Esophagus muscularis mucosa (tissue), 4 donors: ENCODE measurements around the gene NANOS3. TPM values are rescaled to one million over a fixed set of nuclear protein-coding genes. Genes with fewer than 3 reads are reported as not detected.

ENCODE experiments used
- DNase-seq: peaks from one replicate; pipeline ENCODE4 v3.0.0-alpha.2; 2017; ENCODE audit errors: extremely low spot score
- H3K27ac ChIP-seq, 4 donors: fragments of 200-600 bp; sonication (generic); replicated peaks in 1 of 4; 1 replicate in 3 of 4; 2 replicates in 1 of 4; pipeline ENCODE4 v1.5.1; 2016 to 2019; ENCODE audit warnings: mild to moderate bottlenecking in 1 of 4
- H3K27me3 ChIP-seq, 4 donors: fragments of 200-600 bp; sonication (generic); one replicate each; pipeline versions ENCODE4 v1.5.1 to v1.6.0; 2016 to 2019
- H3K36me3 ChIP-seq, 4 donors: fragments of 200-600 bp; sonication (generic); one replicate each; pipeline ENCODE4 v1.5.1; 2016 to 2019
- H3K4me1 ChIP-seq, 4 donors: fragments of 200-600 bp; sonication (generic); one replicate each; pipeline ENCODE4 v1.5.1; 2016 to 2019
- H3K4me3 ChIP-seq, 4 donors: fragments of 200-600 bp; sonication (generic); 1 replicate in 2 of 4; 2 replicates in 2 of 4; pipeline ENCODE4 v1.5.1; 2016 to 2019; ENCODE audit warnings: mild to moderate bottlenecking in 4 of 4, moderate library complexity in 1 of 4
- H3K9me3 ChIP-seq, 4 donors: fragments of 200-600 bp; sonication (generic); 1 replicate in 3 of 4; 2 replicates in 1 of 4; pipeline ENCODE4 v1.5.1; 2016 to 2019
- CTCF ChIP-seq, 3 experiments: fragments of 200-600 bp in 2 of 3; fragments of 450-650 bp in 1 of 3; sonication (generic) in 2 of 3; IDR thresholded peaks; one replicate each; pipeline ENCODE4 v1.5.1; 2017 to 2019; ENCODE audit warnings: antibody characterized with exemption in 3 of 3, mild to moderate bottlenecking in 2 of 3, moderate library complexity in 1 of 3
- EP300 ChIP-seq: sonication (generic); formaldehyde crosslinking; IDR thresholded peaks from one replicate; pipeline ENCODE4 v1.6.1; 2017; ENCODE audit warnings: antibody characterized with exemption
- POLR2A ChIP-seq: fragments of 450-650 bp; IDR thresholded peaks from one replicate; pipeline ENCODE4 v1.6.1; 2017; ENCODE audit warnings: antibody characterized with exemption, moderate library complexity, mild to moderate bottlenecking, low read depth
- POLR2AphosphoS5 ChIP-seq, 2 donors: sonication (generic); formaldehyde crosslinking; IDR thresholded peaks; one replicate each; pipeline ENCODE4 v1.6.1; 2017; ENCODE audit warnings: antibody characterized with exemption in 2 of 2
- WGBS: methylation state at CpG from one replicate; pipeline ENCODE4 v1.1.5; 2018; 5-methylcytosine and 5-hydroxymethylcytosine counted together
- intact Hi-C: fragments of 100-400 bp; cut with DNase I; formaldehyde crosslinking; loops from one replicate; pipeline ENCODE4 v1.15.1; 2023
- small RNA-seq, 3 donors: library from RNA; depleted of rRNA; stranded (forward); fragments of <200 nt; gene quantifications; one replicate each; pipeline ENCODE3, GENCODE V24; 2016
- total RNA-seq, 4 donors: library from RNA; depleted of rRNA; stranded (reverse); fragments of >200 nt; gene quantifications; one replicate each; pipeline versions ENCODE4 v1.1.0 to v1.2.1, GENCODE V29; 2016

NANOS3 gene
- total RNA-seq, 4 donors from 2014 or later = not detected

- no peak for TF ChIP-seq CTCF (IDR thresholded peaks at IDR 0.05)
- no peak for TF ChIP-seq POLR2A
- no peak for TF ChIP-seq POLR2AphosphoS5 (IDR thresholded peaks at IDR 0.05)
- DNase-seq = no peak
- H3K9me3 ChIP-seq = no peaks in the 10 kb centered on the region
- peaks cover 0 to 18% (median 2%) of the 10 kb centered on the region in 4 donors for H3K27me3 ChIP-seq
- H3K4me1 ChIP-seq = peaks cover 0 to 5% (median 0%) of the 10 kb centered on the region in 4 donors
- no peak overlapping the region for H3K27ac ChIP-seq
- intact Hi-C loops = no loop called here
- H3K4me3 ChIP-seq = no peak overlapping the region
- H3K36me3 ChIP-seq = peaks cover 9 to 65% (median 52%) of the 10 kb centered on the region in 4 donors
- WGBS = 80% methylated on average over 10 of the region's 12 CpGs
Observed at GRCh38 chr19:13929340-13929739, 52.4 kb downstream of the NANOS3 start.

GRCh38 chr19:13929956-13930355 is 53.0 kb downstream of the NANOS3 start:
- Histone ChIP-seq H3K27ac (no peak overlapping the region), H3K9me3 (no peaks in the 10 kb centered on the region), H3K4me1 (peaks cover 0 to 5% (median 0%) of the 10 kb centered on the region in 4 donors), H3K4me3 (no peak overlapping the region), H3K36me3 (peaks cover 4 to 59% (median 46%) of the 10 kb centered on the region in 4 donors), H3K27me3 (peaks cover 0 to 24% (median 2%) of the 10 kb centered on the region in 4 donors)
- TF ChIP-seq EP300 = no peak
- TF ChIP-seq POLR2AphosphoS5 (IDR thresholded peaks at IDR 0.05) = no peak
- intact Hi-C loops = no loop called here
- no peak for DNase-seq
- WGBS = 93% methylated on average over 13 of the region's 17 CpGs

Small RNA genes within 50 kb of the gene (small RNA-seq; reads per million reads assigned to genes)
- gene MIR181C (139 to 248 (median 214) reads per million in 3 donors), gene MIR181D (148 to 273 (median 177) reads per million in 3 donors)

Other genes starting within 250 kb of the NANOS3 start
- gene MRI1, start 112.6 kb upstream of the NANOS3 start, total RNA-seq = 10 to 100 TPM; 28.2 to 60.2 (median 38.5) TPM
- gene C19orf53, start 102.7 kb upstream of the NANOS3 start, total RNA-seq = 100 to 1,000 TPM in 2 of 4 donors, 10 to 100 TPM in 2; 87.4 to 168 (median 104) TPM
- 10 to 100 TPM in 1 of 4 donors, 1 to 10 TPM in 3; 5.3 to 11.6 (median 7.8) TPM for gene ZSWIM4, start 81.7 kb upstream of the NANOS3 start, total RNA-seq
- gene BRME1, start 29.0 kb downstream of the NANOS3 start, total RNA-seq = 1 to 10 TPM in 1 of 4 donors, under 1 TPM in 3; 0.42 to 1.1 (median 0.78) TPM
- 10 to 100 TPM; 22.9 to 42.8 (median 33.6) TPM for gene CC2D1A, start 29.1 kb downstream of the NANOS3 start, total RNA-seq
- gene PODNL1, start 61.3 kb downstream of the NANOS3 start, total RNA-seq = under 1 TPM in 2 of 4 donors, not detected in 2; 0.66 to 0.69 TPM
- gene DCAF15, start 75.4 kb downstream of the NANOS3 start, total RNA-seq = 10 to 100 TPM in 3 of 4 donors, 1 to 10 TPM in 1; 9.8 to 23.9 (median 13.4) TPM
- 1 to 10 TPM; 2.9 to 8.9 (median 4.5) TPM for gene RFX1, start 129.2 kb downstream of the NANOS3 start, total RNA-seq
- not detected for gene RLN3, start 151.0 kb downstream of the NANOS3 start, total RNA-seq
- gene IL27RA, start 154.6 kb downstream of the NANOS3 start, total RNA-seq = 1 to 10 TPM; 3.0 to 5.5 (median 4.5) TPM
- under 1 TPM in 2 of 4 donors, not detected in 2; 0.32 to 0.42 TPM for gene PALM3, start 184.9 kb downstream of the NANOS3 start, total RNA-seq
- 10 to 100 TPM in 1 of 4 donors, 1 to 10 TPM in 3; 1.5 to 11.1 (median 7.6) TPM for gene MISP3, start 195.7 kb downstream of the NANOS3 start, total RNA-seq
- gene C19orf67, start 208.6 kb downstream of the NANOS3 start, total RNA-seq = not detected
- 10 to 100 TPM; 24.1 to 75.6 (median 48.8) TPM for gene SAMD1, start 213.6 kb downstream of the NANOS3 start, total RNA-seq
- 100 to 1,000 TPM in 2 of 4 donors, 10 to 100 TPM in 2; 76.0 to 125 (median 93.3) TPM for gene PRKACA, start 240.6 kb downstream of the NANOS3 start, total RNA-seq